HEK293T (cell line): ENCODE measurements around the gene SV2B.
"Not testable (repeated sequence)": the region's sequence is repeated elsewhere in the genome, so short reads cannot be mapped to it uniquely, and the experiment has no call there.

Experiments
- FOXM1 ChIP-seq: fragments of 450-650 bp; IDR thresholded peaks from 2 replicates; pipeline ENCODE4 v1.6.1; 2017; ENCODE audit warnings: mild to moderate bottlenecking, borderline replicate concordance
- HDGF ChIP-seq: fragments of 450-650 bp; IDR thresholded peaks from 2 replicates; pipeline ENCODE4 v1.6.1; 2017; ENCODE audit warnings: antibody characterized with exemption, borderline replicate concordance
- LEF1 ChIP-seq: fragments of 450-650 bp; IDR thresholded peaks from 2 replicates; pipeline ENCODE4 v1.6.1; 2017; ENCODE audit warnings: mild to moderate bottlenecking, borderline replicate concordance
- NFRKB ChIP-seq: fragments of 450-650 bp; IDR thresholded peaks from 2 replicates; pipeline ENCODE4 v1.6.1; 2016; ENCODE audit warnings: mild to moderate bottlenecking, moderate library complexity
- SUZ12 ChIP-seq: fragments of 450-650 bp; IDR thresholded peaks from 2 replicates; pipeline ENCODE4 v1.6.1; 2016; ENCODE audit warnings: mild to moderate bottlenecking
- TF ChIP-seq, protein P1 (sequence below): fragments of 450-650 bp; IDR thresholded peaks from 2 replicates; pipeline ENCODE4 v1.6.1; 2016

DNA sequence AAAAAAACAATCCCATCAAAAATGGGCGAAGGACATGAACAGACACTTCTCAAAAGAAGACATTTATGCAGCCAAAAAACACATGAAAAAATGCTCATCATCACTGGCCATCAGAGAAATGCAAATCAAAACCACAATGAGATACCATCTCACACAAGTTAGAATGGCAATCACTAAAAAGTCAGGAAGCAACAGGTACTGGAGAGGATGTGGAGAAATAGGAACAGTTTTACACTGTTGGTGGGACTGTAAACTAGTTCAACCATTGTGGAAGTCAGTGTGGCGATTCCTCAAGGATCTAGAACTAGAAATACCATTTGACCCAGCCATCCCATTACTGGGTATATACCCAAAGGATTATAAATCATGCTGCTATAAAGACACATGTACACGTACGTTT is 6.2 kb upstream of the SV2B start:
- not testable (repeated sequence) for TF ChIP-seq HDGF, LEF1, SUZ12, FOXM1, NFRKB
- TF ChIP-seq, protein P1, sequence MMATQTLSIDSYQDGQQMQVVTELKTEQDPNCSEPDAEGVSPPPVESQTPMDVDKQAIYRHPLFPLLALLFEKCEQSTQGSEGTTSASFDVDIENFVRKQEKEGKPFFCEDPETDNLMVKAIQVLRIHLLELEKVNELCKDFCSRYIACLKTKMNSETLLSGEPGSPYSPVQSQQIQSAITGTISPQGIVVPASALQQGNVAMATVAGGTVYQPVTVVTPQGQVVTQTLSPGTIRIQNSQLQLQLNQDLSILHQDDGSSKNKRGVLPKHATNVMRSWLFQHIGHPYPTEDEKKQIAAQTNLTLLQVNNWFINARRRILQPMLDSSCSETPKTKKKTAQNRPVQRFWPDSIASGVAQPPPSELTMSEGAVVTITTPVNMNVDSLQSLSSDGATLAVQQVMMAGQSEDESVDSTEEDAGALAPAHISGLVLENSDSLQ = not testable (repeated sequence)
